GM04504 (cell line): ENCODE data around the gene RIMS3.

Experiments
- DNase-seq: peaks from one replicate; pipeline ENCODE4 v3.0.0-alpha.2; 2012; ENCODE audit warnings: low read depth

RIMS3 gene

GRCh38 chr1:40653851-40654537 lies 11.5 kb downstream of the RIMS3 start:
- no peak for DNase-seq

GRCh38 chr1:40652979-40653378 lies 12.5 kb downstream of the RIMS3 start:
- DNase-seq = no peak

- DNase-seq = no peak
Measured at GRCh38 chr1:40652468-40652867, 13.0 kb downstream of the RIMS3 start.

GRCh38 chr1:40651138-40651857 lies 14.2 kb downstream of the RIMS3 start:
- DNase-seq = no peak

- DNase-seq = no peak
Measured at GRCh38 chr1:40650075-40650474, 15.4 kb downstream of the RIMS3 start.

GRCh38 chr1:40649592-40649930 lies 15.9 kb downstream of the RIMS3 start:
- no peak for DNase-seq

- DNase-seq = no peak
Measured at GRCh38 chr1:40648928-40649591, 16.4 kb downstream of the RIMS3 start.

GRCh38 chr1:40648200-40648599 lies 17.3 kb downstream of the RIMS3 start:
- no peak for DNase-seq

GRCh38 chr1:40646315-40646714 lies 19.2 kb downstream of the RIMS3 start:
- no peak for DNase-seq

GRCh38 chr1:40645118-40645680 lies 20.3 kb downstream of the RIMS3 start:
- no peak for DNase-seq

GRCh38 chr1:40641601-40642242 lies 23.8 kb downstream of the RIMS3 start:
- no peak for DNase-seq

GRCh38 chr1:40640314-40641076 lies 25.0 kb downstream of the RIMS3 start:
- DNase-seq = no peak

GRCh38 chr1:40638097-40639036 lies 27.1 kb downstream of the RIMS3 start:
- DNase-seq = no peak

- DNase-seq = no peak
Measured at GRCh38 chr1:40637470-40638007, 27.9 kb downstream of the RIMS3 start.

GRCh38 chr1:40636777-40637176 lies 28.7 kb downstream of the RIMS3 start:
- no peak for DNase-seq

- DNase-seq = no peak
Measured at GRCh38 chr1:40635763-40636500, 29.6 kb downstream of the RIMS3 start.

- DNase-seq = no peak
Measured at GRCh38 chr1:40634901-40635655, 30.4 kb downstream of the RIMS3 start.

- DNase-seq = no peak
Measured at GRCh38 chr1:40633931-40634376, 31.5 kb downstream of the RIMS3 start.

- no peak for DNase-seq
Measured at GRCh38 chr1:40633523-40633922, 32.0 kb downstream of the RIMS3 start.
